ENCODE data around the gene ISYNA1. TPM values are rescaled to one million over a fixed set of nuclear protein-coding genes. Genes with fewer than 3 reads are reported as not detected.

Gene ISYNA1
- total and polyA plus RNA-seq, 2 experiments from 2014 or later = 191 to 208 TPM

- Histone ChIP-seq H3K9me2 (ENCODE audit: insufficient read depth) (no peaks in the 10 kb centered on the region), H3K79me2 (replicated peaks; ENCODE audit: insufficient read depth) (no peaks in the 10 kb centered on the region), H4K20me1 (replicated peaks; ENCODE audit: insufficient read depth) (no peaks in the 10 kb centered on the region), H2AFZ (no peak overlapping the region), H3K4me2 (no peak overlapping the region), H3K4me1 (ENCODE audit: insufficient read depth) (peaks cover 8% of the 10 kb centered on the region), H3K4me3 (no peak overlapping the region), H3F3A (replicated peaks; ENCODE audit: low read depth) (peaks cover 13% of the 10 kb centered on the region), H3K27me3 (ENCODE audit: insufficient read depth) (peaks cover 6% of the 10 kb centered on the region), H3K27ac (ENCODE audit: low read depth) (no peak overlapping the region), H3K36me3 (ENCODE audit: insufficient read depth) (no peaks in the 10 kb centered on the region)
- TF ChIP-seq CTCF (conservative IDR thresholded peaks at IDR 0.05; ENCODE audit: low read depth in 2 of 2) (peak; percentile 5 to 38; a peak in 2 of 4 replicates), ZNF114 (CRISPR knock-in tag; IDR thresholded peaks at IDR 0.05) (no peak)
- Mint-ChIP-seq H3K9me3 (no peaks in the 10 kb centered on the region), H3K27me3 (ENCODE audit: insufficient read depth, low read depth, poor library complexity) (peaks cover 28% of the 10 kb centered on the region), H3K36me3 (ENCODE audit: low read depth) (no peaks in the 10 kb centered on the region), H3K4me1 (peaks cover 27% of the 10 kb centered on the region), H3K4me3 (no peak overlapping the region), H3K27ac (no peak overlapping the region)
- ATAC-seq = no peak
- peak; percentile 30 for DNase-seq (ENCODE audit: low spot score)
These were observed 25.2 kb downstream of the ISYNA1 start for GRCh38 chr19:18412610-18413239.

GRCh38 chr19:18408053-18408476, 29.9 kb downstream of the ISYNA1 start:
- TF ChIP-seq EZH2 (IDR thresholded peaks at IDR 0.05; ENCODE audit: low read depth, unreplicated experiment) (no peak), CTCF (conservative IDR thresholded peaks at IDR 0.05; ENCODE audit: low read depth in 2 of 2) (peak; percentile 77 to 83)
- no peak overlapping the region for H3K27ac ChIP-seq (ENCODE audit: low read depth)
- no peaks in the 10 kb centered on the region for H3K4me1 ChIP-seq (ENCODE audit: insufficient read depth)
- no peaks in the 10 kb centered on the region for H3K36me3 ChIP-seq (ENCODE audit: insufficient read depth)
- H2AFZ ChIP-seq = peak overlapping the region; percentile 40; the same call in 1 of the 2 replicates
- H3F3A ChIP-seq (replicated peaks; ENCODE audit: low read depth) = no peaks in the 10 kb centered on the region
- no peaks in the 10 kb centered on the region for H4K20me1 ChIP-seq (replicated peaks; ENCODE audit: insufficient read depth)
- H3K27me3 ChIP-seq (ENCODE audit: insufficient read depth) = no peaks in the 10 kb centered on the region
- H3K4me2 ChIP-seq = no peak overlapping the region
- H3K9me2 ChIP-seq (ENCODE audit: insufficient read depth) = no peaks in the 10 kb centered on the region
- H3K27me3 Mint-ChIP-seq (ENCODE audit: insufficient read depth, low read depth, poor library complexity) = peaks cover 11% of the 10 kb centered on the region
- ATAC-seq = peak; percentile 71
- peak; percentile 81 for DNase-seq (ENCODE audit: low spot score)
- no peaks in the 10 kb centered on the region for H3K9me3 Mint-ChIP-seq
- H3K79me2 ChIP-seq (replicated peaks; ENCODE audit: insufficient read depth) = no peaks in the 10 kb centered on the region
- H3K4me3 ChIP-seq = no peak overlapping the region
- H3K4me3 Mint-ChIP-seq = no peak overlapping the region
- peaks cover 6% of the 10 kb centered on the region for H3K4me1 Mint-ChIP-seq
- H3K27ac Mint-ChIP-seq = no peak overlapping the region
- H3K36me3 Mint-ChIP-seq (ENCODE audit: low read depth) = no peaks in the 10 kb centered on the region

- no peaks in the 10 kb centered on the region for H3K9me3 Mint-ChIP-seq
- Histone ChIP-seq H4K20me1 (replicated peaks; ENCODE audit: insufficient read depth) (no peaks in the 10 kb centered on the region), H3K9me2 (ENCODE audit: insufficient read depth) (no peaks in the 10 kb centered on the region), H3K4me3 (no peak overlapping the region), H3K27ac (ENCODE audit: low read depth) (no peak overlapping the region), H3K79me2 (replicated peaks; ENCODE audit: insufficient read depth) (no peaks in the 10 kb centered on the region), H3K4me2 (no peak overlapping the region), H3K27me3 (ENCODE audit: insufficient read depth) (no peaks in the 10 kb centered on the region), H3K4me1 (ENCODE audit: insufficient read depth) (no peaks in the 10 kb centered on the region), H3K36me3 (ENCODE audit: insufficient read depth) (no peaks in the 10 kb centered on the region), H2AFZ (no peak overlapping the region), H3F3A (replicated peaks; ENCODE audit: low read depth) (no peaks in the 10 kb centered on the region)
- no peaks in the 10 kb centered on the region for H3K36me3 Mint-ChIP-seq (ENCODE audit: low read depth)
- peaks cover 6% of the 10 kb centered on the region for H3K4me1 Mint-ChIP-seq
- ATAC-seq = no peak
- H3K27ac Mint-ChIP-seq = no peak overlapping the region
- H3K27me3 Mint-ChIP-seq (ENCODE audit: insufficient read depth, low read depth, poor library complexity) = peaks cover 5% of the 10 kb centered on the region
- no peak for DNase-seq (ENCODE audit: low spot score)
- H3K4me3 Mint-ChIP-seq = no peak overlapping the region
- TF ChIP-seq EZH2phosphoT487 (IDR thresholded peaks at IDR 0.05; ENCODE audit: unreplicated experiment) (no peak), ZNF114 (CRISPR knock-in tag; IDR thresholded peaks at IDR 0.05) (no peak), ZNF462 (CRISPR knock-in tag; IDR thresholded peaks at IDR 0.05) (no peak)
These were observed 31.2 kb downstream of the ISYNA1 start for GRCh38 chr19:18406749-18407148.
